OCI-LY1 (cell line): ENCODE data around the gene TMEM30A.

Experiments used
- EZH2 ChIP-seq: fragments of 200-600 bp; sonication (generic), shearing (Covaris generic); IDR thresholded peaks from 2 replicates; pipeline ENCODE4 v1.8.0; 2017; ENCODE audit warnings: borderline replicate concordance, mixed run types, mild to moderate bottlenecking, antibody characterized with exemption, low read length, moderate library complexity, mixed read lengths
- TF ChIP-seq, protein P1 (sequence below): fragments of 200-600 bp; sonication (generic), shearing (Covaris generic); IDR thresholded peaks from 2 replicates; pipeline ENCODE4 v1.5.1; 2017; ENCODE audit warnings: mild to moderate bottlenecking, antibody characterized with exemption, low read length, moderate library complexity, mixed read lengths

DNA sequence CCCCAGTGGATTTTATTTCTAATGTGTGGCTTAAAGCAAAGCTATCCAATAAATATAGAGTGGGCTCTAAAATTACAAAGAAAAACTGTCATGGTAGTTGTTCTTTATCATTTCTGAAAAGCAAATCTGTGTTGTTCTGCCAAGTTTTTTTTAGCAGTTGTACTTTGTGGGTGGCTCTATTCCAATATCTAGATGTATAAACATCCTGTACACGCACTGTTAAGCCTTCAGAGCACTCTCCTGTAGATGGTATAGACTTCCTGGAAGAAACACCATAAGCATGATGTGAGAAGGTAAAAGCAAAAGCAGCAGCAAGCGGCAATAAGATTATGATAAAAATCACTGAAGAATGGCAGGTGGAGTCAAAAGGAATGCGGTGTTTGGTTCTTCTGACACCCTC, 21.5 kb upstream of the TMEM30A start:
- TF ChIP-seq, protein P1, sequence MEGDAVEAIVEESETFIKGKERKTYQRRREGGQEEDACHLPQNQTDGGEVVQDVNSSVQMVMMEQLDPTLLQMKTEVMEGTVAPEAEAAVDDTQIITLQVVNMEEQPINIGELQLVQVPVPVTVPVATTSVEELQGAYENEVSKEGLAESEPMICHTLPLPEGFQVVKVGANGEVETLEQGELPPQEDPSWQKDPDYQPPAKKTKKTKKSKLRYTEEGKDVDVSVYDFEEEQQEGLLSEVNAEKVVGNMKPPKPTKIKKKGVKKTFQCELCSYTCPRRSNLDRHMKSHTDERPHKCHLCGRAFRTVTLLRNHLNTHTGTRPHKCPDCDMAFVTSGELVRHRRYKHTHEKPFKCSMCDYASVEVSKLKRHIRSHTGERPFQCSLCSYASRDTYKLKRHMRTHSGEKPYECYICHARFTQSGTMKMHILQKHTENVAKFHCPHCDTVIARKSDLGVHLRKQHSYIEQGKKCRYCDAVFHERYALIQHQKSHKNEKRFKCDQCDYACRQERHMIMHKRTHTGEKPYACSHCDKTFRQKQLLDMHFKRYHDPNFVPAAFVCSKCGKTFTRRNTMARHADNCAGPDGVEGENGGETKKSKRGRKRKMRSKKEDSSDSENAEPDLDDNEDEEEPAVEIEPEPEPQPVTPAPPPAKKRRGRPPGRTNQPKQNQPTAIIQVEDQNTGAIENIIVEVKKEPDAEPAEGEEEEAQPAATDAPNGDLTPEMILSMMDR = no peak
- TF ChIP-seq EZH2 = no peak
